Erythroblast (primary cell): ENCODE data around the gene ELAVL1.

ENCODE experiments used
- GATA1 ChIP-seq: IDR thresholded peaks from 2 replicates; pipeline ENCODE4 v1.6.1; 2011; ENCODE audit warnings: low read depth, mild to moderate bottlenecking, control low read depth, low read length, moderate library complexity
- POLR2A ChIP-seq: IDR thresholded peaks from 2 replicates; pipeline ENCODE4 v1.6.1; 2011; ENCODE audit warnings: mild to moderate bottlenecking, low read length

GRCh38 chr19:8034178-8034525 is 28.7 kb upstream of the ELAVL1 start:
- no peak for TF ChIP-seq POLR2A
- TF ChIP-seq GATA1 = no peak
